KOPT-K1 (cell line): ENCODE results near the gene MIOX.
A peak's percentile ranks its signal among the peaks of the same experiment; 100 is the strongest.

ENCODE experiments used
- H3K27ac ChIP-seq: fragments of 200-600 bp; sonication (generic); 2 replicates; pipeline ENCODE4 v1.5.1; 2016; ENCODE audit warnings: antibody characterized with exemption, mild to moderate bottlenecking, low read depth, low read length; ENCODE audit not compliant: poor library complexity, severe bottlenecking
- H3K36me3 ChIP-seq: fragments of 200-600 bp; sonication (generic); 2 replicates; pipeline ENCODE4 v1.5.1; 2017; ENCODE audit warnings: antibody characterized with exemption, mild to moderate bottlenecking, low read length, moderate library complexity; ENCODE audit not compliant: insufficient read depth
- H3K9me3 ChIP-seq: fragments of 200-600 bp; sonication (generic); 2 replicates; pipeline ENCODE4 v1.5.1; 2017; ENCODE audit warnings: antibody characterized with exemption, low read length, mild to moderate bottlenecking; ENCODE audit not compliant: insufficient read depth, poor library complexity, severe bottlenecking

The MIOX gene

DNA sequence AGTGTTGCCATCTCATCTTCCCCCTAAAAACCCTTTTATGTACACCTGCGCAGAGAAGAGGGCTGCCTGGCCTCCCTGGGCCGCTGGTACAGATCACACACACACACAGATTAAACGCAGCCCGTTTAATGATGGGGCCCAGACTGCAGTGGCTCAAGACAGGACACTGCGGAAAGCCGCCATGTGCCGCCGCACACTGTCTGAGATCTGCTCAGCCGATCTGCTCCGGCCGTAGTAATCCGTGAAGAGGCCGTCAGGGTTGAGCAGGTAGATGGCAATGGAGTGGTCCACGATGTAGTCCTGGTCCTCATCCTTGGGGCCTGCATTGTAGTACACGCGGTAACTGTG lies 36.8 kb downstream of the MIOX start:
- Histone ChIP-seq H3K36me3 (peaks cover 60% of the 10 kb centered on the region), H3K9me3 (no peaks in the 10 kb centered on the region), H3K27ac (no peak overlapping the region)

- Histone ChIP-seq H3K27ac (peak overlapping the region; percentile 93), H3K36me3 (peaks cover 54% of the 10 kb centered on the region), H3K9me3 (no peaks in the 10 kb centered on the region)
Observed at GRCh38 chr22:50523806-50524675, 37.4 kb downstream of the MIOX start.

GRCh38 chr22:50524676-50525103 lies 38.0 kb downstream of the MIOX start:
- peaks cover 47% of the 10 kb centered on the region for H3K36me3 ChIP-seq
- H3K9me3 ChIP-seq: no peaks in the 10 kb centered on the region
- peak overlapping the region; percentile 93 for H3K27ac ChIP-seq

DNA sequence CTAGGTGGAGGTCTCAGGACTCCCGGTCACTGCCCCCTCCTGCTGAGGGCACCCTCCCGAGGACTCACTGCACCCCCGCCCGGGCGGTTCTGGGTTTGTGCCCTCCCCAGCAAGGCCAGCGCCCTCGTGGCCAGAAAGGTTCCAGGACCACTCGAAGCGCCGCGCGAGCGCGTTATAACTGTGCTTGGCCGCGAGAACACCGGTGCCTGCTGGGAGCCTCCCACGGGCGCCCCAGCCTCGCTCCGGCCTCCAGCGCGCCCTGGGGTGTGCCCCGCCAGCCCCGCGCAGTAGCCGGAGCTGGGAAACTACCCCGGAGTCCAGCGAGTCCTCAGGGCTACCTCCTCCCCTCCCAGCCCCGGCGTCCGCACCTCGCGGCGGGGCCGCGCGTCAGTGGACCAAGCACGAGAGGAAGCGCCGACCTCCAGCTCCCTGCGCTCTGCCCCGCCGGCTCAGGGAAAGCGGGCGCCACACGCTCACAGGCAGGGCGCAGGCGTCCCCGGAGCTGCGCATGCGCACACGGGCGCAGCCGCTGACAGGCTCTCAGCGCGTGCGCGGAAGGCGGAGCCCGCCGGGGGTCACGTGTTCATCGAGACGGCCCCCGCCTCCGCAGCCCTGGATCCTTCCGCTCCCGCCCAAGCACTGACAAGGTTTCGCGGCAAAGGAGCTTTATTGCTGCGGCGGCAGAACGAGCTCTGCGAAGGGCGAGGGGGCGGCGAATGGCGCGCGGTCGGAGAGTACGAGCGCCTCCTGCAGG lies 38.6 kb downstream of the MIOX start, which contains the start of gene SCO2:
TSS of gene SCO2 (minus strand) at position 495 of the 754 bp plus-strand sequence. CDS start 1,187 bp downstream, outside the sequence.
- Histone ChIP-seq H3K27ac (peak within 1 kb of the TSS; percentile 93), H3K36me3 (peaks cover 44% of the 10 kb centered on the region), H3K9me3 (no peaks in the 10 kb centered on the region)

DNA sequence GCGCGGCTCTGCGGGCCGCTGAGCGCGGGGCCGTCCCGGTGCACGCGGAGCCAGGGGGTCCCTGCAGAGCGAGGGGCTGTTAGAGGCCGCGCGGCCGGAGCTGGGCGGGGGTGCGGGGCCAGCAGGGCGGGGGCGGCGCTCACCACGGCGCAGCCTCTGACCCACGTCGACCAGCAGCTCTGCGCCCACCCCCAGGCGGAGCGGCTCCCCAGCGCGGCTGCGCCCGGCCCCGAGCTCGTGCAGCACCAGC lies 39.1 kb downstream of the MIOX start:
- H3K27ac ChIP-seq: peak overlapping the region; percentile 93
- peaks cover 3% of the 10 kb centered on the region for H3K9me3 ChIP-seq
- peaks cover 39% of the 10 kb centered on the region for H3K36me3 ChIP-seq

- Histone ChIP-seq H3K27ac (peak overlapping the region; percentile 93), H3K9me3 (peaks cover 8% of the 10 kb centered on the region), H3K36me3 (peaks cover 34% of the 10 kb centered on the region)
Observed at GRCh38 chr22:50526108-50526833, 39.6 kb downstream of the MIOX start.

- H3K27ac ChIP-seq: peak overlapping the region; percentile 93
- H3K36me3 ChIP-seq: peaks cover 25% of the 10 kb centered on the region
- H3K9me3 ChIP-seq: peaks cover 10% of the 10 kb centered on the region
Observed at GRCh38 chr22:50526834-50527801, 40.5 kb downstream of the MIOX start.

DNA sequence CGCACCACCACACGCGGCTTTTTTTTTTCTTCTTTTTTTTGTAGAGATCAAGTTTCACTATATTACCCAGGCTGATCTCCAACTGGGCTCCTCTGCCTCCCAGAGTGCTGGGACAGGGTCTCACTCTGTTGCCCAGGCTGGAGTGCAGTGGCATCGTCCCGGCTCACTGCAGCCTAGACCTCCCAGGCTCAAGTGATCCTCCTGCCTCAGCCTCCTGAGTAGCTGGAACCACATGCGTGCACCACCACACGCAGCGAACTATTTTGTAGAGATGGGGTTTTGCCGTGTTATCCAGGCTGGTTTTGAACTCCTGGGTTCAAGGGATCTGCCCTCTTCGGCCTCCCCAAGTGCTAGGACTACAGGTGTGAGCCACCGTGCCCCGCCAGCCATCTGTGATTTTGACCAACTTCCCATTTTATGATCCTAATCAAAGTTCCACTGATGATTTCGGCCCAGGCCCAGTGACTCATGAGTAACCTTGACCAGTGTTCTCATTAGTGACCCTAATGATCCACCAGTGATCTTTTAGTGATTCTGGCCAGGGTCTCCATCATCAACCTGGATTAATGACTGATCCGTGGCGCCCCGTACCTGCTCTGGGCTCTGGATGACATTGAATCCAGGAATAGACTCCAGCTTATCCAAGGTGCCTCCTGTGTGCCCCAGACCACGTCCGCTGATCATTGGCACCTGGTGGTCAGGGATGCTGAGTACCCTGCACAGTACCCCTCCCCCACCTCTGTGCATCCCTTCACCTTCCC lies 41.4 kb downstream of the MIOX start:
- peaks cover 10% of the 10 kb centered on the region for H3K9me3 ChIP-seq
- peaks cover 15% of the 10 kb centered on the region for H3K36me3 ChIP-seq
- no peak overlapping the region for H3K27ac ChIP-seq

DNA sequence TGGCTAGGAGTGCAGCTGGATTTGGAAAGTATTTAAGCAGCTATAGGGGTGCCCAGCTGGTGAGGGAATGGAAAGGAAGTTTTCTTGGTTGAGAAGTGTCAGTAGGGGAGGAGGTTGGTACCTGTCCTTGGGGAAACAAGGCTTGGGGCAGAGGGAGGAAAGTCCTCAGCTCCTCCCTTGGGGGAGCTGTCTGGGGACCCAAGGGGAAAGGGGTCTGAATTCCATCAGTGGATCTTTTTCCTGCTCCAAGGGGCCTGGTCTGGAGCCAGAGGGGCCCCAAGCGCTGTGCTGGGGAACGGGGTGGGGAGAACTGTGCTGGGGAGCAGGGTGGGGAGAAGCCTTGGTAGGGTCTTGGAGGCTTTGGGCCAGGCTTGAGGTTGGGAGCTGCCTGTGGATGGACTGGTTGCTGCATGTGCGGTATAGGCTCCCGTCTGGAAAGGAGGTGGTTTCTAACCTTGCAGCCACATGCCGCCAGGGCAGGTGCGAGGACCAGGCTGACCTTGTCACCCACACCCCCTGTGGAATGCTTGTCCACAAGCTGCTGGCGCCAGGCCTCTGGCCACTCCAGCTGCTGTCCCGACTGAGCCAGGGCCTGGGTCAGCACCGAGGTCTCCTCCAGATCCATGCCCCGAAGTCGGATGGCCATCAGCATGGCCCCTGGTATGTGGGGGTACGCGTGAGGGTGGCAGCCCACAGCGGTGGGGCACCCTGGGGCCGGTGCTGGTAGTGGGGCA lies 42.2 kb downstream of the MIOX start:
- H3K9me3 ChIP-seq: peaks cover 10% of the 10 kb centered on the region
- no peak overlapping the region for H3K27ac ChIP-seq

GRCh38 chr22:50529416-50529896 lies 42.8 kb downstream of the MIOX start:
- Histone ChIP-seq H3K36me3 (peaks cover 2% of the 10 kb centered on the region; the same call in 1 of the 2 replicates), H3K9me3 (peaks cover 10% of the 10 kb centered on the region), H3K27ac (no peak overlapping the region)

More for the DNA sequence above, 42.2 kb downstream of the MIOX start:
- peaks cover 8% of the 10 kb centered on the region for H3K36me3 ChIP-seq

- Histone ChIP-seq H3K27ac (no peak within 1 kb of the TSS), H3K36me3 (no peaks in the 10 kb centered on the region), H3K9me3 (peaks cover 10% of the 10 kb centered on the region)
Observed at GRCh38 chr22:50529897-50530579, 43.4 kb downstream of the MIOX start, which contains the start of gene TYMP. TSS of gene TYMP (minus strand) at chr22:50530012. CDS start at chr22:50529709, 303 bp downstream.

DNA sequence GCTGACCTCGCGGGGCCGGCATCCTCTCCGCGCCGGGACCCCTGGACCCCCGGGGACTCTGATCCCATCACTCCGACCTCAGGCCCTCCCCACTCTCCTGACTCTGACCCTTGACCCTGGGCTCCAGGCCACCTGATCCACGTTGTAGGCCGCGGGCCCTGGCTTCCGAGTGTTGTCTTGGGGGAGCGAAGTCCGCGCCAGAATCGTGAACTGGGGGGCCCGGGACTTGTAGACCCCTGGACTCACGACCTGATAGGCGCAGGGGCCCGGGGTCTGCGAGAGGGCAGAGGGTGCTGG lies 43.9 kb downstream of the MIOX start:
- H3K27ac ChIP-seq: no peak overlapping the region
- no peaks in the 10 kb centered on the region for H3K36me3 ChIP-seq
- H3K9me3 ChIP-seq: peaks cover 10% of the 10 kb centered on the region
